Stomach (tissue), 9 donors: ENCODE results near the gene SLC25A28. TPM values are rescaled to one million over a fixed set of nuclear protein-coding genes. Genes with fewer than 3 reads are reported as not detected.

Source experiments
- DNase-seq, 2 donors: peaks; one replicate each; pipeline versions ENCODE4 v3.0.0 to v3.0.0-alpha.2; 2013 to 2019
- H3K27ac ChIP-seq, 5 donors: fragments of 200-600 bp in 4 of 5; sonication (generic) in 4 of 5; one replicate each; pipeline ENCODE4 v1.5.1; 2013 to 2019; ENCODE audit warnings: mild to moderate bottlenecking in 1 of 5, moderate library complexity in 1 of 5
- H3K27me3 ChIP-seq, 3 donors: fragments of 200-600 bp; sonication (generic); one replicate each; pipeline ENCODE4 v1.5.1; 2017 to 2019; ENCODE audit warnings: mixed run types in 1 of 3
- H3K36me3 ChIP-seq, 4 donors: fragments of 200-600 bp; sonication (generic); 1 replicate in 3 of 4; 2 replicates in 1 of 4; pipeline ENCODE4 v1.5.1; 2016 to 2019
- H3K4me1 ChIP-seq, 4 donors: fragments of 200-600 bp; sonication (generic); one replicate each; pipeline ENCODE4 v1.5.1; 2016 to 2019
- H3K4me3 ChIP-seq, 4 donors: fragments of 200-600 bp; sonication (generic) in 3 of 4; one replicate each; pipeline ENCODE4 v1.5.1; 2016 to 2019; ENCODE audit warnings: mild to moderate bottlenecking in 1 of 4
- H3K9me3 ChIP-seq, 4 donors: fragments of 200-600 bp; sonication (generic); one replicate each; pipeline ENCODE4 v1.5.1; 2016 to 2019
- EP300 ChIP-seq: sonication (generic); formaldehyde crosslinking; IDR thresholded peaks from one replicate; pipeline ENCODE4 v1.6.1; 2017; ENCODE audit warnings: antibody characterized with exemption
- POLR2A ChIP-seq, 4 donors: fragments of 450-650 bp; IDR thresholded peaks; one replicate each; pipeline ENCODE4 v1.6.1; 2016; ENCODE audit warnings: antibody characterized with exemption in 4 of 4, control low read depth in 2 of 4, mild to moderate bottlenecking in 1 of 4, moderate library complexity in 1 of 4
- POLR2AphosphoS5 ChIP-seq, 3 donors: sonication (generic); formaldehyde crosslinking; IDR thresholded peaks; one replicate each; pipeline ENCODE4 v1.6.1; 2016; ENCODE audit warnings: antibody characterized with exemption in 3 of 3
- WGBS, 5 donors: extraction: QIAGEN DNeasy Blood & Tissue Kit in 3 of 5; methylation state at CpG; one replicate each; pipeline versions ENCODE4 v1.1.5 to v1.1.7; 2013 to 2018; 5-methylcytosine and 5-hydroxymethylcytosine counted together
- intact Hi-C: fragments of 100-400 bp; cut with DNase I; formaldehyde crosslinking; loops from one replicate; pipeline ENCODE4 v1.15.1; 2023; ENCODE audit warnings: low total_unique reads
- polyA plus RNA-seq, 3 donors: library from polyadenylated mRNA; stranded (reverse); fragments of 200-250 nt; gene quantifications; one replicate each; pipeline ENCODE4 v1.2.3, GENCODE V29; 2013
- total RNA-seq, 5 donors: library from RNA; depleted of rRNA; stranded (reverse); fragments of >200 nt; gene quantifications; one replicate each; pipeline versions ENCODE4 v1.1.0 to v1.2.3, GENCODE V29; 2014 to 2016
- TF ChIP-seq, protein P1 (sequence below), 7 experiments: fragments of 450-650 bp in 4 of 7; fragments of 200-600 bp in 3 of 7; sonication (generic) in 3 of 7; IDR thresholded peaks; one replicate each; pipeline ENCODE4 v1.5.1; 2016 to 2019; ENCODE audit warnings: antibody characterized with exemption in 7 of 7, control low read depth in 2 of 7, mild to moderate bottlenecking in 1 of 7
- donor health status: healthy with polysubstance abuse.
- donor health status: Bipolar disorder and iron deficiency.
- donor health status: healthy.

Gene SLC25A28
- total and polyA plus RNA-seq, 8 donors = 7.5 to 225 (median 53.9) TPM

- no peak for DNase-seq
- intact Hi-C loops = no loop called here
These were observed 29.4 kb downstream of the SLC25A28 start for GRCh38 chr10:99590799-99591198.

DNA sequence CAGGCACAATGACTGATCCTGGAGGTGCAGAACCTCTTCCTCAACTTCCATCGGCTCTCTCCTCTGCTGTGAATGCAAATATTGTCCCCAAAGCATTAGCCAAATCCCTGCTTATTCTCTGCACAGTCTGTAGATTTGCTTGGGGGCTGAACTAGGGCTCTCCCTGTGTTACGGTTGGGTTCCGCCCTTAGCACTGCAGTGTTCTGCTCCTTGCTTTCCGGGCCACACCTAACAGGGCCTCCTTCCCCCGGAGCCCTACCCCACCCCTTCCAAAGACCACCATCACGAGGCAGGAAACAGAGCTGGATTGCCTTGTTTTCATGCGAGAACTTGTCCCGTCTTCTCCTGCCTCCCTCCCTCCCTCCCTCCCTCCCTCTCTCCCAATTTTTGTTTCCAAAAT, 36.6 kb downstream of the SLC25A28 start:
- no peak for DNase-seq
- H3K4me1 ChIP-seq = no peaks in the 10 kb centered on the region
- no peaks in the 10 kb centered on the region for H3K9me3 ChIP-seq
- TF ChIP-seq, protein P1, sequence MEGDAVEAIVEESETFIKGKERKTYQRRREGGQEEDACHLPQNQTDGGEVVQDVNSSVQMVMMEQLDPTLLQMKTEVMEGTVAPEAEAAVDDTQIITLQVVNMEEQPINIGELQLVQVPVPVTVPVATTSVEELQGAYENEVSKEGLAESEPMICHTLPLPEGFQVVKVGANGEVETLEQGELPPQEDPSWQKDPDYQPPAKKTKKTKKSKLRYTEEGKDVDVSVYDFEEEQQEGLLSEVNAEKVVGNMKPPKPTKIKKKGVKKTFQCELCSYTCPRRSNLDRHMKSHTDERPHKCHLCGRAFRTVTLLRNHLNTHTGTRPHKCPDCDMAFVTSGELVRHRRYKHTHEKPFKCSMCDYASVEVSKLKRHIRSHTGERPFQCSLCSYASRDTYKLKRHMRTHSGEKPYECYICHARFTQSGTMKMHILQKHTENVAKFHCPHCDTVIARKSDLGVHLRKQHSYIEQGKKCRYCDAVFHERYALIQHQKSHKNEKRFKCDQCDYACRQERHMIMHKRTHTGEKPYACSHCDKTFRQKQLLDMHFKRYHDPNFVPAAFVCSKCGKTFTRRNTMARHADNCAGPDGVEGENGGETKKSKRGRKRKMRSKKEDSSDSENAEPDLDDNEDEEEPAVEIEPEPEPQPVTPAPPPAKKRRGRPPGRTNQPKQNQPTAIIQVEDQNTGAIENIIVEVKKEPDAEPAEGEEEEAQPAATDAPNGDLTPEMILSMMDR (IDR thresholded peaks at IDR 0.05) = no peak
- TF ChIP-seq POLR2AphosphoS5 (IDR thresholded peaks at IDR 0.05) (no peak), POLR2A (IDR thresholded peaks at IDR 0.05) (no peak), EP300 (no peak)
- H3K27ac ChIP-seq = no peak overlapping the region
- no peak overlapping the region for H3K4me3 ChIP-seq
- intact Hi-C loops = no loop called here
- peaks cover 0 to 32% (median 0%) of the 10 kb centered on the region in 3 donors for H3K27me3 ChIP-seq
- 52 to 61% (median 53%) methylated on average over 8 of the region's 8 CpGs for WGBS, 5 donors
- no peaks in the 10 kb centered on the region for H3K36me3 ChIP-seq

More at GRCh38 chr10:99590799-99591198, 29.4 kb downstream of the SLC25A28 start:
- H3K36me3 ChIP-seq = no peaks in the 10 kb centered on the region
- no peaks in the 10 kb centered on the region for H3K27me3 ChIP-seq
- H3K27ac ChIP-seq = no peak overlapping the region
- no peaks in the 10 kb centered on the region for H3K9me3 ChIP-seq
- WGBS, 5 donors = 43 to 66% (median 60%) methylated on average over 7 of the region's 7 CpGs
- no peak overlapping the region for H3K4me3 ChIP-seq
- TF ChIP-seq, protein P1 (IDR thresholded peaks at IDR 0.05) = no peak
- TF ChIP-seq POLR2AphosphoS5 (IDR thresholded peaks at IDR 0.05) = no peak
- no peak for TF ChIP-seq POLR2A (IDR thresholded peaks at IDR 0.05)
- TF ChIP-seq EP300 = no peak
- no peaks in the 10 kb centered on the region for H3K4me1 ChIP-seq

DNA sequence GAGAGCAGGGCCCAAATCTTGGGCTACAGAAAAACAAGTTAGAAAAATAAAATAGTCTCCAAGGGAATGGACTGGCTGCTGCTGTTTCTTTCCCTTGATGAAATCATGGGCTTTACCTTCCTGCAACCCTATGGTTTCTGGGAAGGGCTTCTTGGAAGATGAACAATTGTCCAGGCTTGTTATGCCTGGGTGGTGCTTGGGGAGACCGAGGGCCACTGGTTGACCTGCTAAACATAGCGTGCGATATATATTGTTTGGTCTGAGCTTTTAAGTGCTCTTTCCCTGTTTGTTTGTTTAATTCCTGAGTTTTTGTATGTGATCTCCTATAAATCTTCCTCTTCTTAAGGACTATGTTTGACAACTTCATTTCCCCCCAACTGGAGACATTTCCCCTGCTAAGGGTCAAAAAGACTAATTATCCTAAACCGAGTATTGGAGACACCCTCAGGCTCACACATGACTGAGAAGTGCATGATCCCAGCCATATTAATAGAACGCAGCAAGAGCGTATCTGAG, 37.9 kb downstream of the SLC25A28 start:
- Histone ChIP-seq H3K27me3 (peaks cover 0 to 41% (median 0%) of the 10 kb centered on the region in 3 donors), H3K4me3 (no peak overlapping the region), H3K9me3 (no peaks in the 10 kb centered on the region), H3K36me3 (no peaks in the 10 kb centered on the region), H3K27ac (no peak overlapping the region), H3K4me1 (no peaks in the 10 kb centered on the region)
- TF ChIP-seq POLR2AphosphoS5 (IDR thresholded peaks at IDR 0.05) = no peak
- no peak for TF ChIP-seq EP300
- TF ChIP-seq, protein P1 (IDR thresholded peaks at IDR 0.05) = no peak
- no peak for TF ChIP-seq POLR2A (IDR thresholded peaks at IDR 0.05)
- DNase-seq = no peak
- 50 to 67% (median 64%) methylated on average over 6 of the region's 6 CpGs for WGBS, 5 donors
- intact Hi-C loops = no loop called here

DNA sequence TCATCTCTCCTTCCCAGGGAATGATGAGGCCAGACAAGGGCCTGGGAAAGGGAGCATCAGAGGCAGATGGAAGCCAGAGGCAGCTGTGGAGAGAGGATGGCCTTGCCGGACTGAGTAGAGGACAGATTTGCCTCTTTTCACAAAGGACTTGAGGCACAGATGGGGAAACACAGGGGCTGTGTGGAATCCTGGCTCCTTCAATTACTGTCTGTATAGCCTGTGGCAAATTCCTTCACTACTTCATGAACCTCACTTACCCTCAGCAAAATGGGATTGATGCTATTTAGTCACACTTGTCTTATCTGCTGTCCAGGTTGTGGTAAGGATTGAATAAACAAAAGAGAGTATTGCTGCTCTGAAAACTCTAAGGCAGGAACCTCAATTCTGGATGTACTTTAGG, 40.3 kb downstream of the SLC25A28 start:
- Histone ChIP-seq H3K36me3 (no peaks in the 10 kb centered on the region), H3K9me3 (no peaks in the 10 kb centered on the region), H3K27me3 (peaks cover 0 to 41% (median 0%) of the 10 kb centered on the region in 3 donors), H3K4me1 (no peaks in the 10 kb centered on the region), H3K27ac (no peak overlapping the region), H3K4me3 (no peak overlapping the region)
- TF ChIP-seq POLR2AphosphoS5 (IDR thresholded peaks at IDR 0.05) (no peak), POLR2A (IDR thresholded peaks at IDR 0.05) (no peak)
- TF ChIP-seq, protein P1 (IDR thresholded peaks at IDR 0.05) = no peak
- intact Hi-C loops = no loop called here
- WGBS, 5 donors = 61 to 87% (median 79%) methylated on average over 1 of the region's 1 CpG
- DNase-seq = no peak
